Measurements from ENCODE around the gene SV2C.

The SV2C gene

DNA sequence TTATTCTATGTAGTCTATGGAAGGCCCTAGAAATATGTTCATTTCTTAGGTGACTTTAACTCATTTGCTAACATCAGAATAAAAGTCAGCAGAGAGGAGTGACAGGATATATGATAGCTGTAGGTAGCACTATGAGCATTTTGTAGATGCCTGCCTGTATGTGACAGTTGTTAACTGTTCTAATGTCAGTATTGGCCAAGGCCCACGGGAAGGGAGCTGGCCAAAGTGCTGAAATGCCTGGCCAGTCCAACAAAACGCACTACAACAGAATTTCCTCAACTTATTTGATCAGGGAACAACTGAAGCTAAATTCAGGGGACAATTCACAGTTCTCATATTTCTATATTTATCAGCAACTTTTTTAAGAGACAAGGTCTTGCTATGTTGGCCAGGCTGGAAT is 20.8 kb downstream of the SV2C start:
- DNase-seq (ENCODE audit: low spot score) = no peak

DNA sequence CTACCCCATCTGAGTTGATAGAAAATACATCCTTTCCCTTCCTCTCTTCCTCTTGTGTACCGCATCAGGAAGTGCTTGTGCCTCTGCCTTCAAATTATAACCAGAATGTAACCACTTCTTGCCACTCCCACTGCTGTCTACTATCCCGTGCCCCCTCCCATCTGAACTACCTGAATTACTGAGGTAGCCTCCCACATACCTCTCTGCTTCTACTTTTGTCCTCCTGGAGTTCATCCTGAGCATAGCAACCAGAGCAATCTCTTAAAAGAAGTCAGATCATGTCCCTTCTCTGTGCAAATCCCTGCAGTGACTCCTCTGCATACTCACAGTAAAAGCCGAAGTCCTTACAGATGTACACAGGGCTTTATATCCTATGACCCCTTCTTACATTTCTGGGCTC is 23.0 kb downstream of the SV2C start:
- DNase-seq (ENCODE audit: low spot score) = no peak

DNA sequence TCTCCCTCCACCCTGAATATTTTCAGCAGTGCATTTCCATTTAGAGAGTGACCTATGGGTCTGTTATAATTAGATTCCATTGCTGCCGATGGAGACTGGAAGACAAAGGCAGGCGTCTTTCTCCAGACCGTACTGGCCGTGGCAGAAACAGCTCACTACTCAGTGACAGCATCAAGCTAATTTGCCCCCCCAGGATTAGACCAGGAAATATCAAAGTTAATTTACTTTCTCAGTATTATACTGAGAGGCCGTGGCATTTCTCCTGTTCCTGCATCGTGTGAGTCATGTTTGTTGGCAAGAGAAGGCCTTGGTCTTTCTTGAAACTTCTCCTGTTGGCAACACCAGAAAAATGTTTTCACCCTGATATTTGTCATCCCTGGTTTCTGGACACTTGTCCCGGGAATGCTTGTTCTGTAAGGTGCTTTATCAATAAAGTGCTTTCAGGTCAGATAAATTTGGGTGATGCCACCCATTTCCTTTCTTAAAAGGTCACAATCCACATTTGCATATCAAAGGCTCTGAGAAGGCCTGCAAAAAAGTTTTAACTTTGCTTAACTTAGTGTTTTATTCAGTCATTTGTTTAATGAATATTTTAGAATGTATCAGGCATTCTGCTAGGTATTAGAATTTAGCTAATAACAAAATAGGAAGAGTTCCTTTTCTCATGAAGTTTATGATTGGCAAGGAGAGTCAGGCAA is 28.4 kb downstream of the SV2C start:
- no peak for DNase-seq (ENCODE audit: low spot score)

DNA sequence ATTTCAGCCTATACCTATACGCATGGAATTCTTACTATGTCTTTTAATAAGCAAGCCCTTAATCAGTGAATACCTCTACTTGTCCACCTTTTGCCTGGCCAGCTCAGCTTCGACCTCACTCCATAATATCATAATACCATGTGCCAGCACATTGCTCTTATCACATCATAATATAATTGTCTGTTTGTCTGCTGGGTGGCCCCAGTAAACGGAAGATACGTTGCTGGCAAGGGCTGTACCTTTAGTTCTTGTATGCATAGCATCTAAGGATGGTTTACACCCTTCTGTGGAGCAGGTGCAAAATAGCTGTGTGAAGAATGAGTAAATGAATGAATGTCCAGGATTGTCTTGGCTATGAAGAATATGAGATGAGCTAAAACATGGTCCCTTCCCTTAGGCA is 29.9 kb downstream of the SV2C start:
- no peak for DNase-seq (ENCODE audit: low spot score)

DNA sequence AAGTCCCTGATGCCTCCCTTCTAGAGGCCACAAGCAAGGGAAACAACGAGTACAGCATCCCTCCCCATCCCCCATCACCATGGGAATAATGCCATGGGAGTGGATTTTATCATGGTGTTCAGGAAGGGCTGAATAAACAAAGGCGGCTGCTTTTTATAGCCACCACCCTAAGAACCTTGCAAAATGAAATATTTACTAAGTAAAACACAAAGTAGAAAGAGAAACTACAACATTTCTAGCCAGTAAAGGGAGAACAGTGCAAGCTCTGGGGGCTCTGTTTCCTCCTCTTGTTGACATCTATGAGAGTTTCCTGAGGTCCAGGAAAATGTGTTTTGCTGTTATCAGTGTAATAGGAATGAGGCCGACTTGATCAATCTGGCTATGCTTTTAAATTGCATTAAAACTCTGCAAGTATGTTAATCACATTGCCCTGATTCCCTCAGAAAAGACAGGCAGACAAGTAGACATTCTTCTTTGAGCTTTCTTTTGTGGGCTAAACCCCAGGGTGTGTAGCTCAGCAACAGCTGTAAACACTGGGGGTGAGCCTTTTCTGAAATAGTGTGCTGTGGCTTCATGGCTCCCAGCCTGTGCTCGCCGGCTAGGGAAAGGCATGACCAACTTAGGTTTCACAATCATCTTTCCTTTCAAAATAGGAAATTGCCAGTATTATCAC is 31.1 kb downstream of the SV2C start:
- DNase-seq (ENCODE audit: low spot score) = no peak

DNA sequence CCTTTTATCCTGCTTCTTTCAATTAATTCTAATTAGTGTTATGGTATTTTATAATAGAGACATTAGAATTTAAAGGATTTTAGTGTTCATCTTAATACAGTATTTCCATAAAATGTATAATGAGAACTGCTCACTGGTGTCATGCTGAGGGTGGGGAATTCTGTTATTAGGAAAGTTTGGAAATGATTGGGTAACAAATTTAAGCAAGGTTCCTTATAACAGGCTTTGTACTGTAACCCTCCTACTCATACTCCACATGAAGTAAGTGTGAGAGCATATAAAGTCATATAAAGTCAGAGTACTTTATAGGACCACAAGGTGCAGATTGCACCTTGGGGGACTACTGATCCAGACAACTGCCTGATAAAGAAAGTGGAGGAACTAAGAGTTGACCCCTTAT is 42.2 kb downstream of the SV2C start:
- DNase-seq (ENCODE audit: low spot score) = no peak

DNA sequence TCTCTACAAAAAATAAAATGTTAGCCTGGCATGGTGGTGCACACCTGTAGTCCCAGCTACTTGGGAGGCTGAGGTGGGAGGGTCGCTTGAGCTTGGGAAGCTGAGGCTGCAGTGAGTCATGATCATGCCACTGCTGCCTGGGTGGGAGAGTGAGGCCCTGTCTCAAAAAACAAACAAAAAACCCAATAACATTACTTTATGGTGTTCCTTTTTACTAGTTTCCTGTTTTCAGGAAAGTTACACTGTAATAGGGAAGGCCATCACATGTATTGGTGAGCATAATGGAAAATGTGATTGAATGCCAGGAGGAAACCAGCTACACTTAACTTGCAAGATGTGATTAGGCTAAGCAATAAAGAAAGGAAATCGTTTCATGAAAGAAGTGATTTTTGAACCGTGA is 42.7 kb downstream of the SV2C start:
- no peak for DNase-seq (ENCODE audit: low spot score)

DNA sequence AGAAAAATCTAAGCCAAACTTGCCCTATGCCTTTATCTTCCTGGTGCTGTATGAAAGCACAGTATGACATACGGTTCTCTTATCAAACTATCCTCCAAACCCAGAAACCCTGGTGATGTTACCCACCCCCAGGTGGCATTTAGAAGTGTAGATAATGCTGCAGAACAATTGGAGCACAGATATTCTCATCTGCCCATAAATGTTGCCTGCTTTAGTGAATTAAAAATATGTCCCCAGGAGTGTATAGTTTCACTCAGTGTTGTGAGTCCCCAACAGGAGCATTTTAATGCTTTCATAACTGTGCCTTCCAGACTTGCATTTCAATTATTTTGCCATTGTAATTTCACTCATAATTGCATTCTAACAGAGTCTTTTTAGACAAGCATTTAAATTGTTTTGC is 50.8 kb downstream of the SV2C start:
- DNase-seq (ENCODE audit: low spot score) = no peak

DNA sequence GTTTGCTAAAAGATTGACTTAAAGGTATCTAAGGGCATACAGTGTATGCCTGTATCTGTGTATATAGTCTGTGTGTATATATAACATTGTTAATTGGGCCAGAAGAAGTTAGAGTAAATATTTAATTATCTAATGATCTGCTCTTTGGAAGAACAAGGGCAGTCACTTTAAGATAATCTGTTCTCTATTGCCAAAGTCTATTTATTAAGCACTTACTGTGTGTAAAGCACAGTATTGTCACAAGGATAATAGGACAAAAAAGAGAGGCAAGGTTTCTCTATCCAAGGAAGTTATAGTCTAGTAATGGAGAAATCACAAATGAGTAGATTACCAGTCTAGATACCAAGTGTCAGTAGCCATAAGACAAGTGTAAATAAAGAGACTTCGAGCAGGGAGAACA is 51.5 kb downstream of the SV2C start:
- no peak for DNase-seq (ENCODE audit: low spot score)

DNA sequence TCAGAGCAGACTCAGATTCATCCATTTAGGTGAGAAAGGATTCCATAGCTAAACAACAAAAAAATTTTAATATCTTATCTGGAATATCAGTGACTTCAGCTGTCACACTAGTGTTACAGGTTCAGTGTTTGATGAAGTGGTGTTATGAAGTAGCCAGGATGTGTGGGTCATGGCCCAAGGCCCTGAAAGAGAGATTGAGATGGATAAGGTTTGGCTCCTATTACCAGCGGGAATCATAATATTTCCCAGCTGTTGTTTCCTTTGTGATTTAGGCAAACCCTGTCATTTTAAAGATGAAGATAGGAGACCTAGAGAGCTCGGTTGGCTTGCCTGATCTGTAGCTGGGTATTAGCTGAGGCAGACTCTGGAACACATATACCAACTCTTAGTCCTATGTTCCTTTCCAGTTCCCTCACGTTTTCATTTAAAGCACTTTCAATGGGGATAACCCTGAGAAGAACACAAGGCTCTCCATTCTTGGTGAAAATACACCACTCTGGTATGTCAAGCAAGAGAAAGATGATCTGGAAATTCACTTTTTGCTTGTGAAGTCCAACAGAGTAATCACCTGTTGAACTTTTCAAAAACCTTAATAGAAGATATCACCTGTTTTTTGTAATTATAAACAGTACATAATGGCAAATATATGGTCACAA is 54.8 kb downstream of the SV2C start:
- DNase-seq (ENCODE audit: low spot score) = no peak

DNA sequence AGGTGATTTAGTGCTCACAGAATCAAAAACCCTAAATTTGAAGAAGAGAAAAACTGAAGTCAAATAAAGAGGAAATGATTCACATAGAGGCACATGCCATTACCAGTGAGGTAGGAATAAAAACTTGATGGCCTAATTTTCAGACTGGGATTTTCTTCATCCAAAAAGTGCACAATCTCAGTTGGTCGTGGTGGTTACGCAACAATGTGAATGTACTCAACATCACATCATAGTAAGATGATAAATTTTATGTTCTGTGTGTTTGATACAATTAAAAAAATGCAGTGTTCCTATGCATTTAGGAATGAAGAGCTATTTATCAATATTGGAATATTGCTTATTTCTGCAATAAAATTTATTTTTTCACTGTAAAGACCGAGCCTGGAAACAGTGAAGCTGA is 60.7 kb downstream of the SV2C start:
- no peak for DNase-seq (ENCODE audit: low spot score)

DNA sequence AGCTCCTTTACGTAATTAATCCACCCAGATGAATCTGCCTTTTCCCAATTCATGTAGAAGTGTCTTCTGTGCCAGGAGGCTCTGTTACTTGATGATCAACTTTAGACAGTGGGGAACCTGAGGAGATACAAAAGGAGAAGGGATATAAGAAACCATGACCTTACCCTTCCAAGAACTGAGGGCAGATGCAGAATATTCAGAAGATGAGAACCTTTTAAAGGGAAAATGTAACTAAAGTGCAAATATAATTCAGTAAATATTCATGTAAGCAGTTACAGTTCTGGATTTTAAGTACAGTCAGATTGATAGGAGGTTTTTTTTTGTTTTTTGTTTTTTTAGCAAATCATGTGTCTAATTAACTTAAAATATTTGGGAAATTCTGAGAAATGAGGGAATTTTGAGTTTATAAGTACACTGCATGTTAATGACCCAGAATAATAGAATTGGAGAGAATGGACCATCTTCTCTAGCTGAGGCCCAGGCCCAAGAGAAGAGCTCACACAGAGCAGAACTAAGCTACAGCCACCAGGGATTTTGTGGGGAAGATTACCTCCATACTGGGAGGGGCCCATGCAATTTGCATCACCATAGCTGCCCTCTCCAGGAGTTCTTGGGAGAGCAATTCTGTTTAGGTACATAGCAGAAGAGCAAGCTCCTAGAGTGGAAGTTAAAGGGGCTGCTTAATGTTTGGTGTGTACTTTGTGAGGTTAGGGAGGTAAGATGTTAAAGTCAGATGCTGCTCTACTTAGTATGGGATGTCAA is 61.5 kb downstream of the SV2C start:
- DNase-seq (ENCODE audit: low spot score) = no peak

DNA sequence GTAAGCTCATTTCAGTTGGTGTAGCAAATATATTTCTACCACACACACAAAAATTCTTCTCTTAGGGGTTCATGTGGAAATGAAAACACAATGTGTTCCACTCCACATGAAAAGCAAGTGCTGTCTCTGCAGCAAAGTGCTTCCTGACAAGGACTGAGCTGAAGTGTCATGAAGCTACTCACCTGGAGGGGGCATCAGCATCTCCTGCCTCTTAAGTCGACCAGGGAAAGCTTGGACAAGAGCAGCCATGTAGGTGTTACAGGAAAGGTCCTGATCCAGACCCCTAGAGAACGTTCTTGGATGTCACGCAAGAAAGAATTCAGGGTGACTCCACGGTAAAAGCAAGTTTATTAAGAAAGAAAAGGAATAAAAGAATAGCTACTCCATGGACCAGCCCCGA is 62.8 kb downstream of the SV2C start:
- no peak for DNase-seq (ENCODE audit: low spot score)

DNA sequence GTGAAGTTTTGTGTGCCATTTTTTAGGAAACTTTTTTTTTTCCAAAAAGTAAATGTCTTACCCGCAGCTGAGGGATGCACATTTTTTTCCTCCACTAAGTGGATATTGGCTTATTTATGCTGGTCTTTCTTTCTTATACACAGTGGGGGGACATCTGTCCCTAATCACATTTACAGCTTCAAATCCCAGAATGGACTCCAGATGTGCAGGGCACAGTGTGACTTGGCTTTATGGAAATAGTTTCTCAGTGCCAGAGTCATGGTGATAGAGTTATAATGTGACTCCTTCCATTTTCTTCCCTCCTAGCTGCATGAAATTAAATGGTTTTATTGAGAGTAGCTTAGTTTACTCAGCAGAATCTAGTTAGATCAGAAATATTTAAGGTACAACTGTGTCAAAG is 66.5 kb downstream of the SV2C start:
- DNase-seq (ENCODE audit: low spot score) = no peak

DNA sequence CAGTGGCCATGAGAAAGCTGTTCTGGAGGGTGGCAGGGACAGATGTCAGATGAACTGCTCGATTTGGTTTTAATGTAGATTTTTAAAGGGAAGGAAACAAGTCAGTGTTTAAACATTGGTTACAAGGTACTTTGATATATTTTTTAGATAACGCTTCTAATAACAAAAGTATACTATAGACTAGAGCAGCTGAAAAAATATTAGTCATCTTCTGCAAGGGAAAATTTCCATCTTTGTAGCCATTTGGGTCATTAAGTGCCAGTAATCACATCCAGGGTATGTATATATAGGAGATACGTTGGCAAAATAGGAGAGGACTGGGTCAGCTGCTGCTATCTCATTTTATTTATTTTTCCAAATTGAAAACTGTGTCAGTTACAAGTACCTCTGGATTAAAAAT is 69.0 kb downstream of the SV2C start:
- no peak for DNase-seq (ENCODE audit: low spot score)

DNA sequence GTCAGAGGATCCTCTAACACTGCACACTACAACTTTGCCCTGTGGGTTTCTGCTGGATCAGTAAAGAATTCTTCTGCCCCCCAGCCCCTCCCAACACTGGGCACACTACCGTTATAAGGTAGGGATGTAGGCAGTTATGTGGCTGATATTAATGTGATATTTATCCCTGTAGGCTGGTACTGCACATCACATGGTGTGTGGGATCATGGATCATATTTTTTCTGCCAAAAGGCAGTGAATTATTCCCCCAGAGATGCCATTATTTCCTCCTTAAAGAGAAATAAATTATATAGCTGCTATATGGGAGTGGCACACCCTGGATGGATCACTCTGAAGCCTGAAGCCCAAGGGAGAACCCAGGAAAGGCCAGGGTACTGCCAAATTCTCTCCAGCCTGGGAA is 69.5 kb downstream of the SV2C start:
- DNase-seq (ENCODE audit: low spot score) = no peak

DNA sequence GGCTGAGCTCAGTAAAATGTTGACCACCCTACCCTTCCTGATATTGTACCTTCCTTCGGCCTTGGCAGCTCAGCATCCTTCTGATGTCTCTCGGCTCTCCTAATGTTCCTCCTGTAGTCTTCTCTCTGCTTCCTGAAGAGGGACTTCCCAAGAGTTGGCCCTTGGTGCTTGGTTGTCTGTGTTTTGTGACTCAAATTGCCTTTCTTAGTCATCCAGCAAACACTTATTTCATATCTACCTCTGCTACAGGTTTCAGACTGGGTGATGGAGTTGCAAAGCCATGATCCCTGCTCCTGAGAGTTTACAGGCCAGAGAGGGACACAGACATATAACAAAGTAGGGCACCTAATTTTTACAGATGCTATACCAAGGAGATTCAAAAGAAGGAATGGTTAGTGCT is 70.1 kb downstream of the SV2C start:
- DNase-seq (ENCODE audit: low spot score) = no peak

DNA sequence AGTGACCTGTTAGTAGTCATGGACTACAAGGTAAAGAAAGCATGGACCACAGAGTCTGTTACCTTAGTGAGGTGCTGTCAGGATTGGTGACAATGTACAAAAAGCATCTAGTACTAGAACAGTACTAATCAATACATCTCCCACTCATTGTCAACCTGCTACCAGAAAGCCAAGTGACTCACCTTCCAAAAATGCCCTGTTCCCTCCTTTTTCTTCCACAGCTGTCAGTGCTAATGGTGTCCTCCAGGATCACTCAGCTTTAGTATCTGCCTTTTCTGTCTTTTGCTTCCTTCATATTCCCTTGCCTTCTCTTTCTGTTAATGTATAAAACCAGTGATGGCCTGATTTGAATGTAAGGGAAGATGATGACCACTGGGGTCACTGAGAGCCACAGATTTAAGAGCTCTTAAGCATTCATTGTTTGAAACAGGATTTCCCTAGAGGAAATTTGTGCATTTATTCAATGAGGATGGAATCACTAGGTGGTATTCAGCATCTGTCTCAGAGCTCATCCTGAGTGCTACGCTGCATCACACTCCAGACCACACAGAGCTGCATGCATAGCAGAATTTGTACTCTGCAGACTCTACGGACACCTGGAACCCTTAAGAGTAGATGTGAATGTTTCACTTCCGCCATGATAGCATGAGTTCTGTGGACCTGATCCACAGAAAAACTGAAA is 71.0 kb downstream of the SV2C start:
- no peak for DNase-seq (ENCODE audit: low spot score)

DNA sequence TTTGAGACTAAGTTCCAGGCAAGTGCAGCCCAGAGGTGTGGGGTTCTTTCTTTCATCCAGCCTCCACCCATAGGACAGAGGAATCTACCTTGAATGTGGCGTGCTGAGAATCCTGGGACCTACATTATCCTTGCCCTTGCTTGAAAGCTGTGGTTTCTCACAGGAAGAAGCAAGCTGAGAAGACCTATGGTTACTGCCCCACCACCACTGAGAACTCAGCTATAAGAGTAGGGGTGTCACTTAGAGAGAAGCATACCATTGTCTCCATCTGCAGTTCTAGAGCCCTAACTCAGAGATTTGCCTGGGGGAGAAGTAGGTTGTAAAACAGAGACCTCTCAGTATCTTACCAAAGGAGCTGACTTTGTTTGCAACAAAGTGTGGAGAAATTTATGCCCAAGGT is 72.4 kb downstream of the SV2C start:
- no peak for DNase-seq (ENCODE audit: low spot score)

DNA sequence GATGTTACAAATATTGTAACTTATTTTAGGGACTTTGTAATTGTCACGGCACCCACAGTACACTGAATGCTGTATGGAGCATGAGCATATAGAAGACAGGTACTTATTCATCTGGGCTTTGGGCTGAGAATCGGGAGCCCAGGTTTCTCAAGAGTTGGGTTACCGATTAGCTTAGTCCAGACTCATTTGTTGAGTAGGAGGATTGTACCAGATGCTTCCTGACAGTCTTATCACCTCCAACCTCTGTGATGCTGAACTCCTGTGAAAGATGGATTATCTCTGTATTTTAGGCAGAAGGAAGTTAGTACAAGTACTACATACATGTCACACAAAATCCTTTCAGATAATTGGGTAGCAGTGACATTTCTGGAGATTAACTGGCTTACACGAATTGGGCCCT is 79.2 kb downstream of the SV2C start:
- no peak for DNase-seq (ENCODE audit: low spot score)

DNA sequence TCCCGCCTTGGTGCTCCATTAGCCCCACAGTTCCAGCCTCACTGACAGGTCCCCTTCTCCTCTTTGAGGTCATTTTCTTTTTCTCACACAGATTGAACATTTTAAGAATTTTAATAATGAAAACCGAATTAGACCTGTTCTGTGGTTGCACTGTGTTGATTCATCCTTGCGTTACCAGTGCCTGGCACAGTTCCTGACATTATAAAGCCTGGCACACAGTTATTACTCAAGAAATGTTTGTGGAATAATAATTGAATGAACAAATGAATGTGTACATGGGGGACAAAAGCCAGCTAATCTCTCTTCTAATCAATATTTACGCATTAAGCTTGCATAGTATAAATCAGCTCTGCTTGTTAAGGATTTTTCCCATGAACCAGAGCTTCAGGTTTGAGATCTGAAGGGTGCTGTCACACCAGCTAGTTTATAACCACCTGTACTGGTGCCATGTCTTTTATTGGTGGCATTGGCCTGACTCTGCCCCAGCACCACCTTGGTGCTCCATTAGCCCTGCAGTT is 80.0 kb downstream of the SV2C start:
- DNase-seq (ENCODE audit: low spot score) = no peak

DNA sequence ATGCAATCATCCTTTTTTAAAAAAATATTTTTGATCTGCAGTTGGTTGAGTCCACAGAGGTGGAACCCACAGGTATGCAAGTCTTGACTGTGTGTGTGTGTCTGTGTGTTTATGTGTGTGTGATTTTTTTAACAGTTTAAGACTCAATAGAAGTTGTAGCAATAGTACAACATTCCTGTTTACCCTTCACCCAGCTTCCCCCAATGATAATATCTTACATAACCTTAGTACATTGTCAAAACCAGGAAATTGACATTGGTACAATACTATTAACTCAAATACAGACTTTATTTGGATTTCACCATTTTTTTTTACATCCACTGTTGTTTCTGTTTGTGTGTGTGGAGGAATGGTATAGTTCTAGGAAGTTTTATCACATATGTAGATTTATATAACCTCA is 81.8 kb downstream of the SV2C start:
- no peak for DNase-seq (ENCODE audit: low spot score)
